Jurkat, Clone E6-1 (cell line): ENCODE measurements around the gene FAM78A. TPM values are rescaled to one million over a fixed set of nuclear protein-coding genes. Genes with fewer than 3 reads are reported as not detected.

Experiments
- DNase-seq: peaks from one replicate; pipeline ENCODE4 v3.0.0-alpha.2; 2011; ENCODE audit warnings: low read depth, low spot score
- H3K4me3 ChIP-seq: 2 replicates; pipeline ENCODE4 v1.5.1; 2011; ENCODE audit warnings: mild to moderate bottlenecking, low read length, control low read depth, moderate library complexity
- polyA plus RNA-seq: library from polyadenylated mRNA; unstranded; fragments of >200 nt; gene quantifications from one replicate; pipeline ENCODE4 v1.2.1, GENCODE V29; 2012; ENCODE audit warnings: missing spikeins; ENCODE audit not compliant: insufficient read length, insufficient read depth

The FAM78A gene, protein sequence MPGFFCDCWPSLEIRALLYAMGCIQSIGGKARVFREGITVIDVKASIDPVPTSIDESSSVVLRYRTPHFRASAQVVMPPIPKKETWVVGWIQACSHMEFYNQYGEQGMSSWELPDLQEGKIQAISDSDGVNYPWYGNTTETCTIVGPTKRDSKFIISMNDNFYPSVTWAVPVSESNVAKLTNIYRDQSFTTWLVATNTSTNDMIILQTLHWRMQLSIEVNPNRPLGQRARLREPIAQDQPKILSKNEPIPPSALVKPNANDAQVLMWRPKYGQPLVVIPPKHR
- 14.6 TPM for polyA plus RNA-seq

DNA sequence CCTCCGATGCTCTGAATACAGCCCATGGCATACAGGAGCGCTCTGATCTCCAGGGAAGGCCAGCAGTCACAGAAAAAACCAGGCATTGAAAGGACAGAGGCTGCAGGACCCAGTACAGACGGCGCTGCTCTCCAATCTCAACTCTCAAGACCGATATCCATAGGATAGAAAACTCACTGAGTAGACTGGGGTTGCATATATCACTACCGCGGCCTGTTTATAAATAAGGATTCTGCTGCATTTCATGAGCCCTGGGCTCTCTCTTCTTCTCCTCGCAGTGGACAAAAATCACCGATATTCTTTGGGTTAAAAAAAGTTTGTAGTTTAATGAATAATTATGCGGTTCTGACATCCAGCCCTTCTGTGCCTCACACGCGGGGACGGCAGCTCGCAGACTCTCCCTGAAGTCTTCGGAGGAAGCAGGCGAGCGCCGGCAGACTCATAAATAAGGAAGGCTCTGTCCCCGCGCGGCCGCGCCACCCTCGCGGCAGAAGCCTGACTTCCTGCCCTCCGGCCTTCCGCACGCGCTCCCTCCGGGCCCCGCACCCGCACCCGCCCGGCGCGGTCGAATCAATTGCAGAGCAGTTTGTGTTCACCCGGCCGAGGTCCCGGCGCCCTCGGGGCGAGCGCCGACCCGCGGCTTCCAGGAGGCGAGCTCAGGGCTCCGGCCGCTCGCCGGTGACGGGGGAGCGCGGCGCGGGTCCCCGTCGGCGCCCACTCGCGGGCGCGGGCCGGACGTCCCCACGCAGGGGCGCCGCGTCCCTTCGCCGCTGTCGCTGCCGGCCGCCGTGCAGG lies at the start of gene FAM78A:
Gene FAM78A, minus strand, starts transcription at position 417 of the 795 bp plus-strand sequence. Its CDS starts 331 bp downstream, at position 86.
- DNase-seq = no peak

DNA sequence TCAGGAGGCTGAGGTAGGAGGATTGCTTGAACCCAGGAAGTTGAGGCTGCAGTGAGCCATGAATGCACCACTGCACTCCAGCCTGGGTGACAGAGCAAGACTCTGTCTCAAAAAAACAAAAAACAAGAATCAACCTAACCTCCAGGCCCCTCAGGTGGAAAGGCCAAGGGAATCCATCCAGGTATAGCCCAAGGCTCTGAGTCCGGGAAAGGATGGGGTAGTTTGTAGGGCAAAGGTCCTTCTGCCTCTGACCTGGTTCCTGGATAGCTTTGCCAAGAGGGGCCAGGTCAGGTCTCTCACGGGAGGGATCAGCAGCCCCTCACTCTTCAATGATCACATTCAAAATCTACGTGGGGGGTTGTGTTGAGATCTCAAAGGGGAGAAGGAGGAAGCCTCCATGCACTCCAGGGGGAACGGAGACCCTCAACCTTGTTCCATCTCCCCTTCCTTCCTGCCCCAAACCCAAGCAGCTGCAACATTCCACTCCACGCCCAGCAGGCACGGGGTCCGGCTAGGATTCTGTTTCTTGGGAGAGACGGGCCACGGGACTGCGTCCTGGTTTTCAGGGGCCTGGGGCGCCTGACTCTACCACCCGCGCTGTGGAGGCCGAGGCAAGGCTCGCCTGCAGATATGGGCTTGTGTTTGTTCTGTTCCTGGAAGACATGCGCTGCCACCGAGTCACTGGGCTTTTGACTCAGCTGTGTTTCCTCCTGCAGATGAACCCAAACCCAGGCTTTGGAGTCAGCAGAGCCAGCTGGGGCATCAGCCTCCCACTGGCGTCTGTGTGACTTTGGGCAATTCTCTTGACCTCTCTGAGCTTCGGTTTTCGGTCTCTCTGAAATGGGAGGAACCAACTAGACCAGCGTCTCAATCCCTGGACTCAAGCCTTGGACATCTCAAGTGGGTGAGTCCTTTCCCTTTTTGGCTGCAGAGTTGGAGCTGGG lies 48.7 kb upstream of the FAM78A start:
- H3K4me3 ChIP-seq = no peak overlapping the region
- no peak for DNase-seq

More for the DNA sequence above, at the start of gene FAM78A:
- peak within 1 kb of the TSS; percentile 50 for H3K4me3 ChIP-seq

DNA sequence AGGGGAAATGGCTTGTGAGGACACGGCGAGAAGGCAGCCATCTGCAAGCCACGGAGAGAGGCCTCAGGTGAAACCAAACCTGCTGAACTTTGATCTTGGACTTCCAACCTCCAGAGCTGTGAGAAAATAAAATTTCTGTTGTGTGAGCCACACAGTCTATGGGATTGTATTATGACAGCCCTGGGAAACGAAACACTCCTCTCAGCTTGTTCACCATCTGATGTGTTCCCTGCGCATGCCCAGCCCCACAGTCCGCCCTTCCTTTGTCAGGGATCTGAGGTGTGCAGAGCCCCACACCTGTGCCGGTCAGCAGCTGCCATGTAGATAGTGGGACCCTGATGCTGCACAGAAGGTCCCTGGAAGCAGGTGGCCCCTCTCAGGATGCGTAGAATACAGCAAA lies 47.3 kb upstream of the FAM78A start:
- H3K4me3 ChIP-seq = no peak overlapping the region
- DNase-seq = no peak

DNA sequence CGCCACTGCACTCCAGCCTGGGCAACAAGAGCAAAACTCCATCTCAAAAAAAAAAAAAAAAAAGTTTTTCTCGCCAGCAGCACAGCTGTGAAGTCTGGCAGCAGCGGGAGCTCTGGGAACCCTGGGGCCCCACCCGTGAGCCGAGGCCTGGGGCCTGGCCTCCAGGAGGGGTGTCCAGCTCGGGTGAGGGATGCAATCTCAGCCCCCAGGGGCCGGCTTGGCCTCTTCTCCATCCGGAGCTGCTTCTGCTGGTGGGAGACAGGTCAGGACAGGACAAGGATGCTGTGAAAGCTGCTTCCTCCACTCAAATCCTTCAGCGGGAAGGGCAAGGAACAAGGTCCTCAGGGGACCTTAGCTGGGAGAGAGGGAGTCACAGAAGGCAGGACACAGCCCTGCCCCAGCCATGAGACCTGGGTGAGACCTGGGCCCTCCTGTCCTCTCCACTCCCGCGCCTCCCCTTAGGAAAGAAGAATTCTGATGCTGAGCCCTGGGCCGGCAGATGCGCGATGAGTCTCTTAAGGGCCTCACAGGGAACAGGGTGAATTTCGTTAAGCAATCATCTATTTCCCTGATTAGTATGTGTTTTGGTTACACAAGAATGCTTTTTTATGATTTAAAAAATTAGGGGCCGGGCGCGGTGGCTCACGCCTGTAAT lies 43.8 kb upstream of the FAM78A start:
- H3K4me3 ChIP-seq = no peak overlapping the region
- no peak for DNase-seq

DNA sequence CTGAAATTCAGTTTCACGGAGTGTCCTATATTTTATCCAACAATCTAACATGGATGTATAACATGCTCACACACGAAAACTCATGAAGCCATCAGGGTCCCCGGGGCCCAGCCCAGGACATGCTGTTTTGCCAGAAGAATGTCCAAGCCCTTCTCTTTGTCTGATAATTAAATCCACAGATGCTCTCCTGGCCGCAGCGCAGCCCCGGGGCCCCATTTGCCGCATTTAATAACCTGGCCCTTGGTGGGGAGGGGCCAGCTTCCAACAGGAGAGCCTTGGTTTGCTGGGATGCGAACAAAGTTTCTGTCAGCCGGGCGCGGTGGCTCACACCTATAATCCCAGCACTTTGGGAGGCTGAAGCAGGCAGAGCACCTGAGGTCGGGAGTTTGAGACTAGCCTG lies 43.2 kb upstream of the FAM78A start:
- H3K4me3 ChIP-seq = no peak overlapping the region
- DNase-seq = no peak

DNA sequence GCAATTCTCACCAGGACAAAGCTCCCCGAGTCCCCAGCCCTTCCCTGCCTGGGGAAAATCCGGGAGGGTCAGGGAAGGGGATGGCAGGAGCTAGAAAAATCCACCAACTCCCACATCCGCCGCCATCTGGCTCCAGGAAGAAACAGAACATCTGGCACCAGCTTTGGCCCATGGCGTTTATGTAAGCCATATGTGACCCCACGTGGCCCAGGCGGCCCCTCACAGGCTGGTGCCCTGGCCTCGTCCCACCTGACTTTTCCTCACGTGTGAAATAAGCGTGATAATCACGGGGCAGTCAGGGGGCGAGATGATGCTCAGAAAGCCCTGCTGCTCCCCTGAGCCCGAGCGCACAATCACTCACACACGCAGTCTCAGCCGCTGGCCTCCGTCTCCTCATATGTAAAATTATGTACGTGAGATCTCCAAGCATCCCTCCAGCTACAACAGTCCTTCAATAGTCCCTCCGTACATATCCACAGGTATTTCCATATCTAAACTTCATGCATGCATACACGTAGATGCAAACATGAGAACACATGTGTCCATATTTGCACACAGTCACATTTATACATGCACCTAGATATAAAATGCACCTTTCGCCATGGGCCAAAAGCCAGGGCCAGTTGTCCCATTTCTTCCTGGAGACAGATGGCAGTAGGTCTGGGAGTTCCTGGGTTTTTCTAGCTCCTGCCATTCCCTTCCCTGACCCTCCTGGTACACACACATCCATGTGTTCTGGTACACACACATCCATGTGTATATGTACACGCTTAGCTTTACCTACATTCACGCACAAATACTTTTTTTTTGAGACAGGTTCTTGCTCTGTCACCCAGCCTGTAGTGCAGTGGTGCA lies 42.1 kb upstream of the FAM78A start:
- H3K4me3 ChIP-seq = no peak overlapping the region
- DNase-seq = no peak

DNA sequence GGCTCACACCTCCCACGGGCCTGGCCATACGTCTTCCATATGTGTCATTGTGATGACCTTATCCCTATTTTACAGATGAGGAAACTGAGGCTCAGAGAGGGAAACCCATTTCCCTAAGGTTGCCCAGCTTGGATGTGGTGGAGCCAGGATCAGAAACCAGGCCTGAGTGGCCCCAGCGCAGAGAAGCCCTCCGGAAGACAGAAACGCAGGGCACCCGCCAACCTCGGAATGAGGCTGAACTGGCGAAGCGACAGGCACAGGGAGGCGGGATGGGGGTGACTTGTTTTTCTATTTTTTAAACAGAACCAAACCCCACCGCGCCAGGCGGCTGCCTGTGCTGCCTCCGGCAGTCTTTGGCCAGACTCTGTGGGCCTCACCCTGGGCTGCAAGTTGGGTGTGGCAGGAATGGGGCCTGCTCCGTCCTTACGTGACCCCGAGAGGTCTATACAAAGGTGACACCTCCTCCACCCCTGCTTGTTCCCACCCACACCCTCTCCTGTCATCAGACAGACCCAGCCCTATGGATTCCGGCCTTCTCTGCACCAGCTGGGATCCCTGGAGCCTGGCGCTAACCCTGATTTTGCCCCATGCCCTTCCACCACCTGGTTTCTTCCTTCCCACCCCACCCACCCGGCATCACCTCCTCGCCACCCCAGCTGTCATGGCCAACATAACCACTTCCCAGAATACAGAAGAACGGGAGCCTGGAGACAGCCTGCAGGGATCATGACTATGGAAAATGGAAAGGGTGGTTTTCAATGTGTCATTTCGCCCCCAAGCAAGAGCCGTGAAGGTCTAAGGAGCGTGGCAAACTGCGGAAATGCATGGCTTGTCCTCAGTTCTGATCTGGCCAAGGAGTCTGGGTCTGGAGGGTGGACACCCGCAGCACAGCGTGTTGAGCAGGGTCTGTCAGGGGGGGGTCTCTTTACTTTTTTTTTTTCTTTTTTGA lies 36.8 kb upstream of the FAM78A start:
- no peak overlapping the region for H3K4me3 ChIP-seq
- no peak for DNase-seq

DNA sequence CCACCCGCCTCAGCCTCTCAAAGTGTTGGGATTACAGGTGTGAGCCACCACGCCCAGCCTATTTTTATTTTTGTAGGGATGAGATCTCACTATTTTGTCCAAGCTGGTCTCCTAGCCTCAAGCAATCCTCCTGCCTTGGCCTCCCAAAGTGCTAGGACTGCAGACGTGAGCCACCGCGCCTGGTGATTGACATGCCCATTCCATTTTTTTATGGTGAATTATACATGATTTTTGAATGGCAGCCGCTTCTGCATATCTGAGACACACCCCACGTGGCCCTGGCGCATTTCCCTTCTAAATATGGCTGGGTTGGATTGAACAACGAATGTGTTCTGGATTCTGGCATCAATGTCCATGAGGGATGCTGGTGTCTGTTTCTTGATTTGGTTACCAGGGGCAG lies 35.9 kb upstream of the FAM78A start:
- H3K4me3 ChIP-seq = no peak overlapping the region
- no peak for DNase-seq

DNA sequence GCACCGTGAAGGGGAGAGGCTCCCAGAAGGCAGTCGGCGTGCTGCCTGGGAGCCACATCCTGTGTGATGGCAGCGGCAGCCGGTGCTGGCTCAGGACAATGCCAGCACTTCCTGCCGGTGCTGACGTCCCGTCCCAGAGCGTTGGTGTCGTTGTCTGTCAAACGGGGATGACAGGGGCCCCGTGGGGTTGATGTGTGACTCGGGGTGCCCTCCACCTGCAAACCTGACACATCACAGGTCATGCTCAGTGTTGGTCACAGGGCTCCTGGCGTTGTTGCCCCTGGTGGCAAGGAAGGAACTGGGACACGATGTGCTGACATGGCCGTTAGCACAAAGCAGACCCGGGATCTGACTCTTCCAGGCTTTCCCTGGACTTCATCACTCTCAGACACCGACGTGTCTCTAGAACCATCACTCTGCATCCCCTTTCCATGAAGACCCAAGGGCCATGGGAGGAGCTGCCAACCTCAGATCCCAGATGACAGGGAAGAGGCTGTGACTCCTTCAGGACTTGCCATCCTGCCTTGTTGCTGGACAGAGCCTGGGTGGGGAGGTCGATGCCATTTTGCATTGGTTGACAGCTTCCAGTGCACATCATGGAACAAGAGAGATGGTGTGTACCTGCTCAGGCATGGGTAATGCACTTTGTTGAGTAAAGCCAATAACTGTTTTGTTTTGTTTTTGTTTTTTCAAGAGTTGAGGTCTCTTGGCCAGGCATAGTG lies 34.7 kb upstream of the FAM78A start:
- peak overlapping the region; percentile 44 for H3K4me3 ChIP-seq
- DNase-seq = peak; percentile 77

DNA sequence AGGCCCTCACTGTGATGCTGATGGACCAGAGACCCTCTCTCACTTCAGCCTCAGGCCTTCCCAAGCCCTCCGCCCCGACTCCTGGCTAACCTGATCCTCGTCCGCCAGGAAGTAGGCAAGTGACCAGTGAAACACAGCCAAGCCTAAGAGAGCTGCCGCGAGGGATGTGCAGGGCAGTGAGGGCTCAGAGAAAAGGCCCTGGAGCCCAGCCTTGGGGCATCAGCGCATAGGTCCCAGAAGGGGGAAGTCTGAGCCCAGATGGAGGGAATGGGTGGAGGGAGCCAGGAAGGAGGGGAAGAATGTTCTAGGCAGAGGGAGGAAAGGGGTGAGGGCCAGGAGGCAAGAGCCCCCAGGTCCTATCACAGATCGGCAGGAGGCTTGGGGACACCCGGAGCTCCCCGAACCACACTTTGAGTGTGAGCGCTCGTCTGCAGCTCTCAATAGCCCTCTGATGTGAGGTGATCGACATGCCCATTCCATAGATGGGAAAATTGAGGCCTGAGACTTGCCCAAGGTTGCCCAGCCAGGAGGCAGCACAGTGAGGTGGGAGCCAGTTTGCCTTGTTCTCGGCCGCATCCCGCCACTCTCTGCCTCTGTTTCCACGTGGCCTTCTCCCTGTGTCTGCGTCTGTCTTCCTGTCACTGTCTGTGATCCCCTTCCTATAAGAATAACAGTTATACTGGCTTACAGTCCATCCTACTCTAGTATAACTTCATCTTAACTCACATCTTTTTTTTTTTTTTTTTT lies 33.4 kb upstream of the FAM78A start:
- no peak overlapping the region for H3K4me3 ChIP-seq
- no peak for DNase-seq

DNA sequence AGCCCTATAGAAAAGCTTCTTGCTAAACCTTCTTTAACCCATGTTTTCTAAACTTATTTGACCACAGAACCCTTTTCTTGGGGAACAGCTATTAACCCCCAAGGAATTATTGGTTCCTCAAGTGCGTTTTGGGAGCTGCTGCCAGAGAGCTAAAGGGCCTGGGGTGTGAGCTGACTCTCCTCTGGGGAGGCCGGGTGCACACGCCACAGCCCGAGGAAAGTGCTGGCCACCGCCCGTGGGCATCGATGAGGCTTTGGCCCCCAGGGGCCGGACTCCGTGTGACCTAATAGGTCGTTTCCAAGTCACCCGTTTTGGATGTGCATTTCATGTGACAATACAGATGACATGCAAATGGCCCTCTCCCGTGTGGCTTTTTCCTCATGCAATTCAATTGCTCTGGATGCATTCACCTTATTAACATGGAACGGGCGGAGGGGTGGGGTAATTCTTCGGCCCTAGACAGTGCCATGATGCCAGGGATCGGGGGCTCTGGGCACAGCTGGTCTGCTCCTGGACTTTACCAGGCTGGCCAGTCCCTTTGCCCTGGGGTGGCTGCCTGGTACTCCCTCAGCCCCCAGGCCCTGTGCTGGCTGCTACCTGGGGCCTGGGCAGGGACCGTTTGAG lies 32.7 kb upstream of the FAM78A start:
- H3K4me3 ChIP-seq = no peak overlapping the region
- no peak for DNase-seq

DNA sequence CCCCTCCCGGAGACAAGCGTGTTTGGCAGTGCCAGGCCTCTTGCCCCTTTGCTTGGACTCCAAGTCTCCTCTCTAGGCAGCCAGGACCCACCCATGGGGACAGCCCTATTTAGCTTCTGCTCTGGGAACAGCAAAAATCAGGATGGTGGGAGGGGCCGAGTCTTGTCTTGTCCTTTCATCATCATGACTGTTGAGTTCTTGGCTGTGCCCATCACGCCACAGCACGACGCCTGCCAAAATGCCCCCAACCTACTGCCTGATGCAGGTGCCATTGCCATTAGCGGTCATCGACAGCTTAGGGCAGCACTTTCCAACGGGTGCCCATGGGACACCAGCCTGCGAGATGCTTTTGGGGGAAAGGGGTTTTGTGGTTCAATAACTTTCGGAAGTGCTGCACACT lies 32.1 kb upstream of the FAM78A start:
- DNase-seq = no peak
- no peak overlapping the region for H3K4me3 ChIP-seq

DNA sequence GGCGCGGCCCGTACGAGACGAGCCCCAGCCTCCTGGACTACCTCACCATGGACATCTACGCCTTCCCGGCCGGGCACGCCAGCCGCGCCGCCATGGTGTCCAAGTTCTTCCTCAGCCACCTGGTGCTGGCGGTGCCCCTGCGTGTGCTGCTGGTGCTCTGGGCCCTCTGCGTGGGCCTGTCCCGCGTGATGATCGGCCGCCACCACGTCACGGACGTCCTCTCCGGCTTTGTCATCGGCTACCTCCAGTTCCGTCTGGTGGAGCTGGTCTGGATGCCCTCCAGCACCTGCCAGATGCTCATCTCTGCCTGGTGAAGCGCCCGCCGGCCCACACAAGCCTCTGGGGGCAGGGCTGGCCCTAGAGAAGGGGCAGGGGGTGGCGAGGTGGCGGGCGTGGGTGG lies 31.7 kb upstream of the FAM78A start:
- H3K4me3 ChIP-seq = no peak overlapping the region
- DNase-seq = no peak

DNA sequence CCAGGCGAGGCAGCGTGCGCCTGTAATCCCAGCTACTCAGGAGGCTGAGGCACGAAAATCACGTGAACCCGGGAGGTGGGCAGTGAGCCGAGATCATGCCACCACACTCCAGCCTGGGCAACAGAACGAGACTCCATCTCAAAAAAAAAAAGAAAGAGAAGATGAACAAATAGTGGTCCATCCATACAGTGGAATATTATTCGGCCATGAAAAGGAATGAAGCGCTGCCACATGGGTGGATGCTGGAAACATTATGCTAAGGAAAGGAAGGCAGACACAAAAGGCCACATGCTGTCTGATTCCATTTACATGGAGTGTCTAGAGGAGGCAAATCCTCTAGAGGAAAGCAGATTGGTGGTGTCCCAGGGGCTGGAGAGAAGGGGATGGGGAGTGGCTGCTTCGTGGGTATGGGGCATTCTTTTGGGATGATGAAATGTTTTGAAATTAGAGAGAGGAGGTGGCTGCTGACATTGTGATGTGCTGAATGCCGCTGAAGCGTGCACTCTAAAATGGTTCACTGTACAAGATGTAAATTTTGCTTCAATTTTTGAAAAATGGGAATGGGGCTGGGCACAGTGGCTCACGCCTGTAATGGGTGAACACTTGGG lies 30.2 kb upstream of the FAM78A start:
- H3K4me3 ChIP-seq = no peak overlapping the region
- DNase-seq = no peak
